Muscle of arm (tissue), 12 donors: ENCODE measurements around the gene EPN3. TPM values are rescaled to one million over a fixed set of nuclear protein-coding genes. Genes with fewer than 3 reads are reported as not detected.

Experiments used
- DNase-seq: peaks from one replicate; pipeline ENCODE4 v3.0.0-alpha.2; 2013
- polyA plus RNA-seq, 12 donors: library from polyadenylated mRNA; unstranded; fragments of 120-200 nt; gene quantifications; one replicate each; pipeline ENCODE4 v1.2.1, GENCODE V29; 2013; ENCODE audit not compliant: insufficient read length in 12 of 12

EPN3 gene
- polyA plus RNA-seq, 12 donors: 0.77 to 12.8 (median 1.9) TPM; not detected in 1

GRCh38 chr17:50534222-50534978 lies 1.9 kb downstream of the EPN3 start:
- DNase-seq: no peak

- no peak for DNase-seq
These were observed 2.4 kb downstream of the EPN3 start for GRCh38 chr17:50534979-50535326.

GRCh38 chr17:50535407-50535806 lies 2.9 kb downstream of the EPN3 start:
- DNase-seq: no peak

- no peak for DNase-seq
These were observed 4.4 kb downstream of the EPN3 start for GRCh38 chr17:50536683-50537646.

GRCh38 chr17:50537721-50538548 lies 5.4 kb downstream of the EPN3 start:
- no peak for DNase-seq

- DNase-seq: no peak
These were observed 6.2 kb downstream of the EPN3 start for GRCh38 chr17:50538549-50539410.

- no peak for DNase-seq
These were observed 7.4 kb downstream of the EPN3 start for GRCh38 chr17:50539762-50540559.

GRCh38 chr17:50540560-50541401 lies 8.2 kb downstream of the EPN3 start:
- no peak for DNase-seq

GRCh38 chr17:50541402-50541715 lies 8.8 kb downstream of the EPN3 start:
- DNase-seq: no peak

- DNase-seq: peak; percentile 75
These were observed 9.5 kb downstream of the EPN3 start for GRCh38 chr17:50541716-50542688.

GRCh38 chr17:50542795-50543774 lies 10.6 kb downstream of the EPN3 start:
- no peak for DNase-seq

- DNase-seq: no peak
These were observed 12.0 kb downstream of the EPN3 start for GRCh38 chr17:50544516-50544915.

GRCh38 chr17:50545311-50545710 lies 12.8 kb downstream of the EPN3 start:
- DNase-seq: no peak

GRCh38 chr17:50546701-50547034 lies 14.1 kb downstream of the EPN3 start:
- no peak for DNase-seq

- DNase-seq: peak; percentile 85
These were observed 14.7 kb downstream of the EPN3 start, which contains the start of gene SPATA20 for GRCh38 chr17:50547035-50547735. SPATA20 (plus strand) TSS chr17:50547174; CDS start chr17:50547209, 35 bp downstream.

GRCh38 chr17:50547736-50548083 lies 15.2 kb downstream of the EPN3 start:
- DNase-seq: no peak
